ENCODE data around the gene LRRK1. TPM values are rescaled to one million over a fixed set of nuclear protein-coding genes. Genes with fewer than 3 reads are reported as not detected.

The LRRK1 gene
- total and polyA plus RNA-seq, 2 donors, result 3.4 to 6.7 TPM

DNA sequence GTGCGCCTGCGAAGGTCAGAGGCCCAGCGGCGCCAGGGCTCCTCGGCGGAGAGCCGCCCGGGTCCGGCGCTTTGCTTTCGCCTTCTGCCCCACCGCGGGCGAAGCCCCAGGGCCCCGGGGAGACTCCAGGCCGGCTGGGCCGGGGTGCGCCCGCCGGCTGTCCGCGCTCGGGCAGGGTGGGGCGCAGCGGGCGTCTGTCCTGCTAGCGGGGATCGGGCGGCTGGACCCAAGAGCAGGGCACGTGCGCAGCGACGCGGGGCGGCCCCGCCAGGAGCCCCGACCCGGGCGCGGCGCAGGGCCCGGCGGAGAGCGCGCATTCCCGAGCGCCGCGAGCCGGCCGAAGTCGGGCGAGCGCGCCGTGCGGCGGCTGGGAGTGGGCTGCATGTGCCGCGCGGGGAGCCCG is 40.1 kb upstream of the LRRK1 start:
- H3K36me3 ChIP-seq (ENCODE audit: control insufficient read depth in 2 of 2, insufficient read depth in 2 of 2, low read length in 1 of 2), result no peaks in the 10 kb centered on the region
- WGBS, result 2% methylated on average over 62 of the region's 62 CpGs
- peaks cover 55 to 70% of the 10 kb centered on the region in 2 donors for H3K27me3 ChIP-seq (ENCODE audit: control insufficient read depth in 2 of 2, insufficient read depth in 1 of 2, low read length in 1 of 2)
- no peak overlapping the region for H3K27ac ChIP-seq (ENCODE audit: low read depth in 1 of 2, low read length in 1 of 2)
- peak overlapping the region in 1 of 2 donors; percentile 40 for H3K4me3 ChIP-seq (ENCODE audit: low read length in 2 of 2)
- no peaks in the 10 kb centered on the region for H3K4me1 ChIP-seq (ENCODE audit: control insufficient read depth in 2 of 2, insufficient read depth in 2 of 2, low read length in 2 of 2)
- no peaks in the 10 kb centered on the region for H3K9me3 ChIP-seq (ENCODE audit: control insufficient read depth in 2 of 2, insufficient read depth in 1 of 2, low read length in 1 of 2)
- no peak for DNase-seq (ENCODE audit: low read depth in 6 of 9, low spot score in 9 of 9)

DNA sequence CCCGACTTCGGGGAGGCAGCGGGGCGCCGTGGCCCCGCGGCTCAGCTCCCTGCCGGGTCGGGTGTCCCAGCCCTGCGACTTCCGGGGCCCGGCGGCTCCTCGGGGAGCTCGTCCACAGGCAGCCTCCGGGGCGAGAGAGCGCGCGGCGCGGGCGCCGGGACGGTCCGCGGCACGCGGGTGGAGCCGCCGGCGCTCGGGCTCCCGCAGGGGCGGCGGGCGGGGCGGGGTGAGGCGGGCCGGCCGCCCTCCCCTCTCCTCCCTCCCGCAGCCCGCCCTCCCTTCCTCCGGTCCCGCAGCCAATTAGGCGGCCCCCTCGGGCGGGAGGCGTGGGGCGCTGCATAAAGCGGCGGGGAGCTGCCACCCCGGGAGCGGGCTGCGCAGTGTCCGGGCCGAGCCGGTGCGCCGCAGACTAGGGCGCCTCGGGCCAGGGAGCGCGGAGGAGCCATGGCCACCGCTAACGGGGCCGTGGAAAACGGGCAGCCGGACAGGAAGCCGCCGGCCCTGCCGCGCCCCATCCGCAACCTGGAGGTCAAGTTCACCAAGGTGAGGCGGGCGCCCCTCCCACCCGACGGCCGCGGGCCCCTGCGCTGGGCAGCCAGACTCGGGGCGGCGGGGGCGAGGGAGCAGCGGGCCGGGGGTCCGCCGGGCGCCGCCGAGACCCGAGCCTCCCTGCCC is 39.6 kb upstream of the LRRK1 start, which contains the start of gene ALDH1A3:
TSS of gene ALDH1A3 (plus strand) at position 368 of the 675 bp plus-strand sequence. CDS start at position 445, 77 bp downstream.
- no peak for DNase-seq (ENCODE audit: low read depth in 6 of 9, low spot score in 9 of 9)
- Histone ChIP-seq H3K27ac (ENCODE audit: low read depth in 1 of 2, low read length in 1 of 2) (no peak within 1 kb of the TSS), H3K9me3 (ENCODE audit: control insufficient read depth in 2 of 2, insufficient read depth in 1 of 2, low read length in 1 of 2) (no peaks in the 10 kb centered on the region), H3K4me3 (ENCODE audit: low read length in 2 of 2) (peak within 1 kb of the TSS in 1 of 2 donors; percentile 40), H3K4me1 (ENCODE audit: control insufficient read depth in 2 of 2, insufficient read depth in 2 of 2, low read length in 2 of 2) (no peaks in the 10 kb centered on the region), H3K36me3 (ENCODE audit: control insufficient read depth in 2 of 2, insufficient read depth in 2 of 2, low read length in 1 of 2) (no peaks in the 10 kb centered on the region), H3K27me3 (ENCODE audit: control insufficient read depth in 2 of 2, insufficient read depth in 1 of 2, low read length in 1 of 2) (peaks cover 55 to 71% of the 10 kb centered on the region in 2 donors)
- WGBS, result 2% methylated on average over 90 of the region's 93 CpGs

- WGBS, result 6% methylated on average over 80 of the region's 80 CpGs
- H3K27me3 ChIP-seq (ENCODE audit: control insufficient read depth in 2 of 2, insufficient read depth in 1 of 2, low read length in 1 of 2), result peaks cover 55 to 74% of the 10 kb centered on the region in 2 donors
- peak in 1 of 9 donors; percentile 3 for DNase-seq (ENCODE audit: low read depth in 6 of 9, low spot score in 9 of 9)
Measured at GRCh38 chr15:100880139-100880896, 38.8 kb upstream of the LRRK1 start.

GRCh38 chr15:100880897-100881242 is 38.3 kb upstream of the LRRK1 start:
- no peaks in the 10 kb centered on the region for H3K4me1 ChIP-seq (ENCODE audit: control insufficient read depth in 2 of 2, insufficient read depth in 2 of 2, low read length in 2 of 2)
- no peak overlapping the region for H3K4me3 ChIP-seq (ENCODE audit: low read length in 2 of 2)
- peaks cover 55 to 74% of the 10 kb centered on the region in 2 donors for H3K27me3 ChIP-seq (ENCODE audit: control insufficient read depth in 2 of 2, insufficient read depth in 1 of 2, low read length in 1 of 2)
- WGBS, result 47% methylated on average over 10 of the region's 10 CpGs
- H3K27ac ChIP-seq (ENCODE audit: low read depth in 1 of 2, low read length in 1 of 2), result no peak overlapping the region
- no peak for DNase-seq (ENCODE audit: low read depth in 6 of 9, low spot score in 9 of 9)
- H3K36me3 ChIP-seq (ENCODE audit: control insufficient read depth in 2 of 2, insufficient read depth in 2 of 2, low read length in 1 of 2), result no peaks in the 10 kb centered on the region
- no peaks in the 10 kb centered on the region for H3K9me3 ChIP-seq (ENCODE audit: control insufficient read depth in 2 of 2, insufficient read depth in 1 of 2, low read length in 1 of 2)

More at GRCh38 chr15:100880139-100880896, 38.8 kb upstream of the LRRK1 start:
- no peaks in the 10 kb centered on the region for H3K36me3 ChIP-seq (ENCODE audit: control insufficient read depth in 2 of 2, insufficient read depth in 2 of 2, low read length in 1 of 2)
- H3K4me1 ChIP-seq (ENCODE audit: control insufficient read depth in 2 of 2, insufficient read depth in 2 of 2, low read length in 2 of 2), result no peaks in the 10 kb centered on the region
- no peaks in the 10 kb centered on the region for H3K9me3 ChIP-seq (ENCODE audit: control insufficient read depth in 2 of 2, insufficient read depth in 1 of 2, low read length in 1 of 2)
- peak overlapping the region in 1 of 2 donors; percentile 40 for H3K4me3 ChIP-seq (ENCODE audit: low read length in 2 of 2)
- no peak overlapping the region for H3K27ac ChIP-seq (ENCODE audit: low read depth in 1 of 2, low read length in 1 of 2)

GRCh38 chr15:100881573-100882336 is 37.4 kb upstream of the LRRK1 start:
- H3K4me3 ChIP-seq (ENCODE audit: low read length in 2 of 2), result no peak overlapping the region
- 96% methylated on average over 14 of the region's 14 CpGs for WGBS
- peaks cover 54 to 76% of the 10 kb centered on the region in 2 donors for H3K27me3 ChIP-seq (ENCODE audit: control insufficient read depth in 2 of 2, insufficient read depth in 1 of 2, low read length in 1 of 2)
- no peaks in the 10 kb centered on the region for H3K36me3 ChIP-seq (ENCODE audit: control insufficient read depth in 2 of 2, insufficient read depth in 2 of 2, low read length in 1 of 2)
- no peaks in the 10 kb centered on the region for H3K4me1 ChIP-seq (ENCODE audit: control insufficient read depth in 2 of 2, insufficient read depth in 2 of 2, low read length in 2 of 2)
- no peak overlapping the region for H3K27ac ChIP-seq (ENCODE audit: low read depth in 1 of 2, low read length in 1 of 2)
- no peaks in the 10 kb centered on the region for H3K9me3 ChIP-seq (ENCODE audit: control insufficient read depth in 2 of 2, insufficient read depth in 1 of 2, low read length in 1 of 2)
- no peak for DNase-seq (ENCODE audit: low read depth in 6 of 9, low spot score in 9 of 9)

DNA sequence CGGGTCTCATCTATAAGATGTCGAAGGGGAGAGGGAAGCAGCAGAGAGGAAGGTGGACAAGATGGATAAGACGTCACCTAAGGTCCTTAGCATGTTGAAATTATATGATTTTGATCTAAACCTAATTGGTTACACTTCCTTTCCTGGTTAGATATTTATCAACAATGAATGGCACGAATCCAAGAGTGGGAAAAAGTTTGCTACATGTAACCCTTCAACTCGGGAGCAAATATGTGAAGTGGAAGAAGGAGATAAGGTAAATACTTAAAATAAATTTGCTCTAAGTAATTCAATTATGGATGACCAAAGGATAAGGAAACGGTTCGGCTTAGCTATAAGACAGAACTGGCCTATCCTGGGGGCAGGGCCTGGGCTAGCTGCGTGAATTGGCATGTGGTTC is 34.0 kb upstream of the LRRK1 start:
- Histone ChIP-seq H3K27me3 (ENCODE audit: control insufficient read depth in 2 of 2, insufficient read depth in 1 of 2, low read length in 1 of 2) (peaks cover 23 to 74% of the 10 kb centered on the region in 2 donors), H3K4me1 (ENCODE audit: control insufficient read depth in 2 of 2, insufficient read depth in 2 of 2, low read length in 2 of 2) (peaks cover 0 to 3% of the 10 kb centered on the region in 2 donors), H3K27ac (ENCODE audit: low read depth in 1 of 2, low read length in 1 of 2) (no peak overlapping the region), H3K9me3 (ENCODE audit: control insufficient read depth in 2 of 2, insufficient read depth in 1 of 2, low read length in 1 of 2) (no peaks in the 10 kb centered on the region), H3K4me3 (ENCODE audit: low read length in 2 of 2) (no peak overlapping the region), H3K36me3 (ENCODE audit: control insufficient read depth in 2 of 2, insufficient read depth in 2 of 2, low read length in 1 of 2) (no peaks in the 10 kb centered on the region)
- no peak for DNase-seq (ENCODE audit: low read depth in 6 of 9, low spot score in 9 of 9)
- WGBS, result 80% methylated on average over 8 of the region's 8 CpGs

DNA sequence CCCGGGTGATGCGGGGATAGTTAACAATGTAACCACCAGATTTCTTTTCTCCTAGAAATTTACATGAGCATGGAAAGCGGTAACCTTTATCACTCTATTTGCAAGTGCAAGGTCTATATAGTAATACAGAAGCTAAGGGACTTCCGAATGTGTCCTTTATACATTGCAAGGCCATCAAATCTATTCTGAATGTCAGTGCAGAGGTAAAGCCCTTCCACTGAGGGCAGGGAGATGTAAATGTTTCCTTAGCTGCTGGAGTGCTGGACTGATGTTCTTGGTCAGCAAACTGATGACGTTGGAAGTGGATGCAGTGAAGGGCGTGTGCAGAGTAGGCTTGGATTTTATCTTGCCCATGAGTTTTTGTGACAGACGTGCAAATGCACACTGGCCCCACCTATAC is 33.3 kb upstream of the LRRK1 start:
- Histone ChIP-seq H3K36me3 (ENCODE audit: control insufficient read depth in 2 of 2, insufficient read depth in 2 of 2, low read length in 1 of 2) (no peaks in the 10 kb centered on the region), H3K4me3 (ENCODE audit: low read length in 2 of 2) (no peak overlapping the region), H3K27ac (ENCODE audit: low read depth in 1 of 2, low read length in 1 of 2) (no peak overlapping the region), H3K9me3 (ENCODE audit: control insufficient read depth in 2 of 2, insufficient read depth in 1 of 2, low read length in 1 of 2) (no peaks in the 10 kb centered on the region), H3K4me1 (ENCODE audit: control insufficient read depth in 2 of 2, insufficient read depth in 2 of 2, low read length in 2 of 2) (peaks cover 0 to 3% of the 10 kb centered on the region in 2 donors), H3K27me3 (ENCODE audit: control insufficient read depth in 2 of 2, insufficient read depth in 1 of 2, low read length in 1 of 2) (peaks cover 17 to 72% of the 10 kb centered on the region in 2 donors)
- no peak for DNase-seq (ENCODE audit: low read depth in 6 of 9, low spot score in 9 of 9)
- WGBS, result 93% methylated on average over 7 of the region's 7 CpGs

DNA sequence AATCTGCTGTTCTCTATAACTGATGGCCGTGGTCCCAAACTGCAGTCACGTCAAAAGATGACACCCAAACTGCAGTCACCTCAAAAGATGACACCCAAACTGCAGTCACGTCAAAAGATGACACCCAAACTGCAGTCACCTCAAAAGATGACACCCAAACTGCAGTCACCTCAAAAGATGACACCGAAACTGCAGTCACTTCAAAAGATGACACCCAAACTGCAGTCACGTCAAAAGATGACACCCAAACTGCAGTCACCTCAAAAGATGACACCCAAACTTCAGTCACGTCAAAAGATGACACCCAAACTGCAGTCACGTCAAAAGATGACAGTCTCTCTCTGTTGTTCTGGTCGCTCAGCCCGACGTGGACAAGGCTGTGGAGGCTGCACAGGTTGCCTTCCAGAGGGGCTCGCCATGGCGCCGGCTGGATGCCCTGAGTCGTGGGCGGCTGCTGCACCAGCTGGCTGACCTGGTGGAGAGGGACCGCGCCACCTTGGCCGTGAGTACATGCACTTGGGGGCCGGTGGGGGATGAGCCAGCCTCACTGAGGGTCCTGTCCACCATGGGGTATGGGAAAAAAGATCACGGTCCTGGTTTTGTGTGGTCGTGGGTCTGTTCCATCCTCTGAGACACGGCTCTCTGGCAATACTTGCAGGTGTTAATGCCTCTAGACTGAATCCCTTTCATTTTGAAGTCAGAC is 31.8 kb upstream of the LRRK1 start:
- peaks cover 0 to 3% of the 10 kb centered on the region in 2 donors for H3K4me1 ChIP-seq (ENCODE audit: control insufficient read depth in 2 of 2, insufficient read depth in 2 of 2, low read length in 2 of 2)
- H3K9me3 ChIP-seq (ENCODE audit: control insufficient read depth in 2 of 2, insufficient read depth in 1 of 2, low read length in 1 of 2), result no peaks in the 10 kb centered on the region
- WGBS, result 90% methylated on average over 22 of the region's 22 CpGs
- peaks cover 10 to 72% of the 10 kb centered on the region in 2 donors for H3K27me3 ChIP-seq (ENCODE audit: control insufficient read depth in 2 of 2, insufficient read depth in 1 of 2, low read length in 1 of 2)
- no peak overlapping the region for H3K27ac ChIP-seq (ENCODE audit: low read depth in 1 of 2, low read length in 1 of 2)
- no peak overlapping the region for H3K4me3 ChIP-seq (ENCODE audit: low read length in 2 of 2)
- DNase-seq (ENCODE audit: low read depth in 6 of 9, low spot score in 9 of 9), result no peak
- H3K36me3 ChIP-seq (ENCODE audit: control insufficient read depth in 2 of 2, insufficient read depth in 2 of 2, low read length in 1 of 2), result no peaks in the 10 kb centered on the region
